Measurements from ENCODE around the gene ELAC1.
"Not testable (repeated sequence)": the region's sequence is repeated elsewhere in the genome, so short reads cannot be mapped to it uniquely, and the experiment has no call there.

DNA sequence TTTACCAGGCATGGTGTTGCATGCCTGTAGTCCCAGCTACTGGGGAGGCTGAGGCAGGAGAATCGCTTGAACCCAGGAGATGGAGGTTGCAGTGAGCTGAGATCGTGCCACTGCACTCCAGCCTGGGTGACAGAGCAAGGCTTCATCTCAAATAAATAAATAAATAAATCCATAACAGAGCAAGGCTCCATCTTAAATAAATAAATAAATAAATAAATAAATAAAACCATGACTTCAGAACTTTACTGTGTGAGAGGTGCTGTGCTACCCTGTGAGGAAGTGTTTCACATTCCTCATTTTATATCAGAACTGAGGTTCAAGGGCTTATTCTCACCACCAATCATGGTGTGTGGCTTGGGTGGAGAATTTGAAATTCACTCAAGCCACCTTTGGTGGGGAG, 21.9 kb upstream of the ELAC1 start:
- TF ChIP-seq, protein P1, sequence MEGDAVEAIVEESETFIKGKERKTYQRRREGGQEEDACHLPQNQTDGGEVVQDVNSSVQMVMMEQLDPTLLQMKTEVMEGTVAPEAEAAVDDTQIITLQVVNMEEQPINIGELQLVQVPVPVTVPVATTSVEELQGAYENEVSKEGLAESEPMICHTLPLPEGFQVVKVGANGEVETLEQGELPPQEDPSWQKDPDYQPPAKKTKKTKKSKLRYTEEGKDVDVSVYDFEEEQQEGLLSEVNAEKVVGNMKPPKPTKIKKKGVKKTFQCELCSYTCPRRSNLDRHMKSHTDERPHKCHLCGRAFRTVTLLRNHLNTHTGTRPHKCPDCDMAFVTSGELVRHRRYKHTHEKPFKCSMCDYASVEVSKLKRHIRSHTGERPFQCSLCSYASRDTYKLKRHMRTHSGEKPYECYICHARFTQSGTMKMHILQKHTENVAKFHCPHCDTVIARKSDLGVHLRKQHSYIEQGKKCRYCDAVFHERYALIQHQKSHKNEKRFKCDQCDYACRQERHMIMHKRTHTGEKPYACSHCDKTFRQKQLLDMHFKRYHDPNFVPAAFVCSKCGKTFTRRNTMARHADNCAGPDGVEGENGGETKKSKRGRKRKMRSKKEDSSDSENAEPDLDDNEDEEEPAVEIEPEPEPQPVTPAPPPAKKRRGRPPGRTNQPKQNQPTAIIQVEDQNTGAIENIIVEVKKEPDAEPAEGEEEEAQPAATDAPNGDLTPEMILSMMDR (IDR thresholded peaks at IDR 0.05), result not testable (repeated sequence)
- not testable (repeated sequence) for TF ChIP-seq POLR2A (IDR thresholded peaks at IDR 0.05)

All from esophagus squamous epithelium (tissue), 4 donors.